Measurements from ENCODE around the gene MAF. TPM values are rescaled to one million over a fixed set of nuclear protein-coding genes. Genes with fewer than 3 reads are reported as not detected.

The MAF gene
- total and polyA plus RNA-seq, 11 donors = 2.8 to 59.0 (median 11.3) TPM

DNA sequence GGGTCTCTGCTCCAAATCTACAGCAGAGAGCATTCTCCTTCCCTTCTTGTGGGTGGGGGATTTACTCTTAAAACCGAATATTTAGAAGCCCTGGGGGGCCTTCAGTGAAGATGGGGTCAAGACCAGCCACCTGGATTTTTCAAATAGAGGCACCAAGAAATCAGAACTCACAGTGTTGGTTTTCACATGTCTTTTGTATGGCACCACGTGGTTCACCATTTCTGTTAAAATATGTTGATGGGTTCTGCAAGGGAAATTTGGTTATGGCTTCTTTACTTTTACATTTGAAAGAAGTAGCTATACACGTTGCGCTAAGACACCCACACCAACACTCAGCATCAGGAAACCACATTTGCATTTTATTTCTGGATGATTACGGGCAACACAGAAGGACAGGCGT, 17.7 kb downstream of the MAF start:
- H3K27me3 ChIP-seq = peaks cover 0 to 28% (median 0%) of the 10 kb centered on the region in 9 donors
- ATAC-seq = no peak
- peaks cover 0 to 2% (median 0%) of the 10 kb centered on the region in 12 donors for H3K4me1 ChIP-seq
- WGBS, 4 donors = 76 to 86% (median 80%) methylated on average over 6 of the region's 6 CpGs
- H3K27ac ChIP-seq = no peak overlapping the region
- H3K9me3 ChIP-seq = no peaks in the 10 kb centered on the region
- no peak for TF ChIP-seq POLR2A (IDR thresholded peaks at IDR 0.05)
- TF ChIP-seq, protein P1, sequence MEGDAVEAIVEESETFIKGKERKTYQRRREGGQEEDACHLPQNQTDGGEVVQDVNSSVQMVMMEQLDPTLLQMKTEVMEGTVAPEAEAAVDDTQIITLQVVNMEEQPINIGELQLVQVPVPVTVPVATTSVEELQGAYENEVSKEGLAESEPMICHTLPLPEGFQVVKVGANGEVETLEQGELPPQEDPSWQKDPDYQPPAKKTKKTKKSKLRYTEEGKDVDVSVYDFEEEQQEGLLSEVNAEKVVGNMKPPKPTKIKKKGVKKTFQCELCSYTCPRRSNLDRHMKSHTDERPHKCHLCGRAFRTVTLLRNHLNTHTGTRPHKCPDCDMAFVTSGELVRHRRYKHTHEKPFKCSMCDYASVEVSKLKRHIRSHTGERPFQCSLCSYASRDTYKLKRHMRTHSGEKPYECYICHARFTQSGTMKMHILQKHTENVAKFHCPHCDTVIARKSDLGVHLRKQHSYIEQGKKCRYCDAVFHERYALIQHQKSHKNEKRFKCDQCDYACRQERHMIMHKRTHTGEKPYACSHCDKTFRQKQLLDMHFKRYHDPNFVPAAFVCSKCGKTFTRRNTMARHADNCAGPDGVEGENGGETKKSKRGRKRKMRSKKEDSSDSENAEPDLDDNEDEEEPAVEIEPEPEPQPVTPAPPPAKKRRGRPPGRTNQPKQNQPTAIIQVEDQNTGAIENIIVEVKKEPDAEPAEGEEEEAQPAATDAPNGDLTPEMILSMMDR (IDR thresholded peaks at IDR 0.05) = no peak
- intact Hi-C loops (cut with DNase I) = no loop called here
- H3K4me3 ChIP-seq = no peak overlapping the region
- H3K36me3 ChIP-seq = no peaks in the 10 kb centered on the region
- no peak for DNase-seq

DNA sequence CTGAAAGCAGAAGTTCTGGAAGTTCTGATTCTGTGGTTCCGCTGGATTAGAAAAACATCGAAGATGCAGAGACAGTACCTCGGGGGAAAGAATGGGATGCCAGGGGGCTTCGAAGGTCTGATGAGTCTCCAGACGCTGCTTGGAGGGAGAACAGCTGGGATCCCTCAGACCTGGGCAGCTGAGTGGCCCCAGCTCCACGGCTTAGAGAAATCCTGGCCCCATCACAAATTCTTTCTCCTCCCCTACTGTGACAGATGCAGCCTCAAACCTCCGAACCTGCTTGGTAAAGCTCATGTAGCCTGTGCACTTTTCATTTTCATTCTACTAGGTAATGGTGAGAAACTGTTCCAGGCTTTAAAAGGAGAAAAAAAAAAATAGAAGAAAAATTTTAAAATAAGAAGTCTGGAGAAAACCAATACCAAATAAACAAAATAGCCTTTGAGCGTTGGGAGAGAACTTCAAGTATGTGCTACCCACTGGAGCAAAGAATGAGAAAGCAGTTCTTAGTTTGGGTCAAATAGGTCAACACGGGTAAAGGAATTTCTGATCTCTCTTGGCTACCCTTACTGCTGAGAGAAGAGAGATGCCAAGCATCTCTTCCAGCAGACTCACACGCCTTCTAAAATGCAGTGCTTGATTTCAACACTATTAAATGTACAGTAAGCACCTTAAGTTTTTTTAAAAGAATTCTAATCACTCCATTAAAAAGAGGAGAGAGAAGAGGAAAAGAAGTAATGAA, 19.9 kb downstream of the MAF start:
- Histone ChIP-seq H3K36me3 (no peaks in the 10 kb centered on the region), H3K4me3 (no peak overlapping the region), H3K27me3 (peaks cover 0 to 37% (median 0%) of the 10 kb centered on the region in 9 donors), H3K9me3 (no peaks in the 10 kb centered on the region), H3K27ac (no peak overlapping the region), H3K4me1 (no peaks in the 10 kb centered on the region)
- intact Hi-C loops (cut with DNase I) = no loop called here
- DNase-seq = no peak
- ATAC-seq = no peak
- TF ChIP-seq POLR2A (IDR thresholded peaks at IDR 0.05) = no peak
- TF ChIP-seq, protein P1 (IDR thresholded peaks at IDR 0.05) = no peak
- WGBS, 4 donors = 55 to 63% (median 58%) methylated on average over 10 of the region's 10 CpGs

DNA sequence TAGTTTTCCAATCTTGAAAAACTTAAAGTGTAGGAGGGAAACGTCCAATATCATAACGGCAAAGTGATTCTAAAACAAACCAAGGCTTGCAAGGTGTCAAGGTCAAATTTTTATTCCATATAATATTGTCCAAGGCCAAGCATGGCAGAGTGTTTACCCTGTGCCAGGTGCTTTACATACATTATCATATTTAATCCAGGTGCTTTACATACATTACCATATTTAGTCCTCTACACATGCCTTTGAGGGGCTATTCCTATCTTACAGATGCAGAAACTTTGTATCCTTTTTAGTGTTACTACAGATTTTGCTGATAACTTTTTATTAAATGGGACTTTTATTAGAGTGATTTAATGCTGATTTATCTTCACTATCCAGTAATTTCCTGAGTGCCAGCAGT, 23.9 kb downstream of the MAF start:
- TF ChIP-seq POLR2A (IDR thresholded peaks at IDR 0.05) = no peak
- TF ChIP-seq, protein P1 (IDR thresholded peaks at IDR 0.05) = no peak
- Histone ChIP-seq H3K4me3 (no peak overlapping the region), H3K9me3 (no peaks in the 10 kb centered on the region), H3K4me1 (peaks cover 0 to 9% (median 0%) of the 10 kb centered on the region in 12 donors), H3K27ac (no peak overlapping the region), H3K36me3 (no peaks in the 10 kb centered on the region), H3K27me3 (peaks cover 0 to 40% (median 3%) of the 10 kb centered on the region in 9 donors)
- 85 to 90% (median 88%) methylated on average over 2 of the region's 2 CpGs for WGBS, 4 donors
- DNase-seq (no peak), ATAC-seq (no peak)
- intact Hi-C loops (cut with DNase I) = no loop called here

DNA sequence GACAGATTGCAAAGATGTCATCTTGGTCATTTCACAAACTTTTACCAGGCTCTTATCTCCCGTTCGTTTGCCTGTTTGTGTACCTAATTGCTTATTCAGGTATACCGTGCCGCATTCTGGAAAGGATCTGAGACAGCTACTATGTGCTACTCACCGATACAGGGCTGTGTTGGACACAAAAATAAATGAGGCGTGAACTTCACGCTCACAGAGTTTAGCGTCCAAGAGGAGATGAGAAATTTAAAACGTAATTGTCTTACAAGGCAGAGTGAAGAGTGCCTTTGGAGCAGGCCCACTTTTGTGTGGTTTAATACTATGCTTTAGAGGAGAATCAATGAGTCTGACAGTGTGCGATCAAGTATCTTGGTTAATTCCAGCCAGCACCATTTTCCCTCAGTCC, 26.7 kb downstream of the MAF start:
- Histone ChIP-seq H3K9me3 (no peaks in the 10 kb centered on the region), H3K27ac (no peak overlapping the region), H3K36me3 (no peaks in the 10 kb centered on the region), H3K27me3 (peaks cover 0 to 19% (median 0%) of the 10 kb centered on the region in 9 donors), H3K4me3 (no peak overlapping the region), H3K4me1 (peaks cover 0 to 10% (median 1%) of the 10 kb centered on the region in 12 donors)
- DNase-seq = no peak
- no peak for ATAC-seq
- 78 to 90% (median 84%) methylated on average over 10 of the region's 10 CpGs for WGBS, 4 donors
- no peak for TF ChIP-seq POLR2A (IDR thresholded peaks at IDR 0.05)
- TF ChIP-seq, protein P1 (IDR thresholded peaks at IDR 0.05) = no peak
- intact Hi-C loops (cut with DNase I) = no loop called here
